Stimulated activated CD8-positive, alpha-beta memory T cell treated with anti-CD3 and anti-CD28 coated beads, Interleukin-4, amount 100 ng/mL, for 4 hours (primary cell): ENCODE measurements around the gene MAGI1.
"Not testable (repeated sequence)": the region's sequence is repeated elsewhere in the genome, so short reads cannot be mapped to it uniquely, and the experiment has no call there.

Experiments used
- DNase-seq, 2 donors: peaks; one replicate each; pipeline ENCODE4 v3.0.0-alpha.2; 2020; ENCODE audit warnings: low read depth in 2 of 2, low spot score in 1 of 2

The MAGI1 gene

GRCh38 chr3:65639444-65639843, 399.3 kb downstream of the MAGI1 start:
- DNase-seq: no peak

- DNase-seq: no peak
These were observed 400.4 kb downstream of the MAGI1 start for GRCh38 chr3:65638301-65638700.

- no peak for DNase-seq
These were observed 402.4 kb downstream of the MAGI1 start for GRCh38 chr3:65636326-65636725.

- no peak for DNase-seq
These were observed 403.1 kb downstream of the MAGI1 start for GRCh38 chr3:65635657-65636056.

GRCh38 chr3:65633018-65633638, 405.6 kb downstream of the MAGI1 start:
- DNase-seq: no peak

- DNase-seq: no peak
These were observed 406.3 kb downstream of the MAGI1 start for GRCh38 chr3:65632414-65632813.

GRCh38 chr3:65628978-65629377, 409.7 kb downstream of the MAGI1 start:
- DNase-seq: no peak

GRCh38 chr3:65627062-65627461, 411.7 kb downstream of the MAGI1 start:
- no peak for DNase-seq

- no peak for DNase-seq
These were observed 413.4 kb downstream of the MAGI1 start for GRCh38 chr3:65625305-65625704.

- DNase-seq: no peak
These were observed 415.4 kb downstream of the MAGI1 start for GRCh38 chr3:65623362-65623761.

- DNase-seq: no peak
These were observed 418.8 kb downstream of the MAGI1 start for GRCh38 chr3:65619888-65620287.

GRCh38 chr3:65619451-65619881, 419.3 kb downstream of the MAGI1 start:
- no peak for DNase-seq

GRCh38 chr3:65618599-65618998, 420.1 kb downstream of the MAGI1 start:
- DNase-seq: no peak

GRCh38 chr3:65617787-65618186, 420.9 kb downstream of the MAGI1 start:
- DNase-seq: no peak

GRCh38 chr3:65617209-65617608, 421.5 kb downstream of the MAGI1 start:
- DNase-seq: no peak

GRCh38 chr3:65616563-65616962, 422.2 kb downstream of the MAGI1 start:
- no peak for DNase-seq

- no peak for DNase-seq
These were observed 423.4 kb downstream of the MAGI1 start for GRCh38 chr3:65615329-65615728.

- no peak for DNase-seq
These were observed 424.1 kb downstream of the MAGI1 start for GRCh38 chr3:65614585-65614984.

- DNase-seq: not testable (repeated sequence)
These were observed 430.7 kb downstream of the MAGI1 start for GRCh38 chr3:65607965-65608460.

- DNase-seq: no peak
These were observed 431.6 kb downstream of the MAGI1 start for GRCh38 chr3:65607101-65607500.

GRCh38 chr3:65605876-65606432, 432.8 kb downstream of the MAGI1 start:
- DNase-seq: no peak

GRCh38 chr3:65604863-65605526, 433.7 kb downstream of the MAGI1 start:
- no peak for DNase-seq
